Measurements from ENCODE around the gene USP3. TPM values are rescaled to one million over a fixed set of nuclear protein-coding genes. Genes with fewer than 3 reads are reported as not detected.

The USP3 gene
- total and polyA plus RNA-seq, 2 experiments from 2014 or later: 20.2 to 26.0 TPM

- Histone ChIP-seq H3K36me3 (no peaks in the 10 kb centered on the region), H3K4me1 (ENCODE audit: low read depth) (peaks cover 57% of the 10 kb centered on the region), H3K4me3 (no peak within 1 kb of the TSS), H3K9me3 (ENCODE audit: low read depth) (no peaks in the 10 kb centered on the region), H3K27me3 (peaks cover 8% of the 10 kb centered on the region), H3K27ac (peak within 1 kb of the TSS; percentile 90)
- TF ChIP-seq CTCF (IDR thresholded peaks at IDR 0.05; ENCODE audit: low read depth, low read length): no peak
- DNase-seq (ENCODE audit: low read depth in 1 of 2, low spot score in 1 of 2): peak; percentile 36 to 75
These were observed 92.8 kb downstream of the USP3 start, which contains the start of gene FBXL22 for GRCh38 chr15:63597038-63597790. Gene FBXL22, plus strand, starts transcription at chr15:63597387. Its CDS starts 6 bp downstream, at chr15:63597393.

GRCh38 chr15:63597821-63598220, 93.4 kb downstream of the USP3 start:
- H3K27ac ChIP-seq: peak overlapping the region; percentile 90
- H3K36me3 ChIP-seq: no peaks in the 10 kb centered on the region
- H3K9me3 ChIP-seq (ENCODE audit: low read depth): no peaks in the 10 kb centered on the region
- H3K4me1 ChIP-seq (ENCODE audit: low read depth): peaks cover 57% of the 10 kb centered on the region
- no peak for TF ChIP-seq CTCF (IDR thresholded peaks at IDR 0.05; ENCODE audit: low read depth, low read length)
- peaks cover 8% of the 10 kb centered on the region for H3K27me3 ChIP-seq
- DNase-seq (ENCODE audit: low read depth in 1 of 2, low spot score in 1 of 2): no peak
- H3K4me3 ChIP-seq: no peak overlapping the region

- TF ChIP-seq CTCF (IDR thresholded peaks at IDR 0.05; ENCODE audit: low read depth, low read length): no peak
- H3K4me3 ChIP-seq: no peak overlapping the region
- peaks cover 8% of the 10 kb centered on the region for H3K27me3 ChIP-seq
- H3K36me3 ChIP-seq: no peaks in the 10 kb centered on the region
- no peaks in the 10 kb centered on the region for H3K9me3 ChIP-seq (ENCODE audit: low read depth)
- peaks cover 51% of the 10 kb centered on the region for H3K4me1 ChIP-seq (ENCODE audit: low read depth)
- no peak overlapping the region for H3K27ac ChIP-seq
- peak; percentile 9 to 76 for DNase-seq (ENCODE audit: low read depth in 1 of 2, low spot score in 1 of 2)
These were observed 94.3 kb downstream of the USP3 start for GRCh38 chr15:63598473-63599400.

GRCh38 chr15:63599401-63600000, 95.1 kb downstream of the USP3 start:
- no peaks in the 10 kb centered on the region for H3K9me3 ChIP-seq (ENCODE audit: low read depth)
- no peaks in the 10 kb centered on the region for H3K36me3 ChIP-seq
- H3K27me3 ChIP-seq: peaks cover 8% of the 10 kb centered on the region
- peak; percentile 71 for TF ChIP-seq CTCF (IDR thresholded peaks at IDR 0.05; ENCODE audit: low read depth, low read length)
- no peak overlapping the region for H3K4me3 ChIP-seq
- H3K27ac ChIP-seq: no peak overlapping the region
- peak; percentile 50 to 59 for DNase-seq (ENCODE audit: low read depth in 1 of 2, low spot score in 1 of 2)
- peaks cover 46% of the 10 kb centered on the region for H3K4me1 ChIP-seq (ENCODE audit: low read depth)

GRCh38 chr15:63600001-63600615, 95.7 kb downstream of the USP3 start:
- Histone ChIP-seq H3K4me3 (peak overlapping the region; percentile 47), H3K4me1 (ENCODE audit: low read depth) (peaks cover 46% of the 10 kb centered on the region), H3K27me3 (peaks cover 8% of the 10 kb centered on the region), H3K9me3 (ENCODE audit: low read depth) (no peaks in the 10 kb centered on the region), H3K36me3 (no peaks in the 10 kb centered on the region), H3K27ac (no peak overlapping the region)
- DNase-seq (ENCODE audit: low read depth in 1 of 2, low spot score in 1 of 2): peak; percentile 37 to 39
- TF ChIP-seq CTCF (IDR thresholded peaks at IDR 0.05; ENCODE audit: low read depth, low read length): no peak

Data from cardiac muscle cell (in vitro differentiated cells and primary cell).